HS-27A (cell line): ENCODE data around the gene XIAP.
"Not testable (repeated sequence)": the region's sequence is repeated elsewhere in the genome, so short reads cannot be mapped to it uniquely, and the experiment has no call there.

Experiments used
- DNase-seq: peaks from one replicate; pipeline ENCODE4 v3.0.0-alpha.2; 2012; ENCODE audit warnings: low read depth, missing footprints

The XIAP gene

DNA sequence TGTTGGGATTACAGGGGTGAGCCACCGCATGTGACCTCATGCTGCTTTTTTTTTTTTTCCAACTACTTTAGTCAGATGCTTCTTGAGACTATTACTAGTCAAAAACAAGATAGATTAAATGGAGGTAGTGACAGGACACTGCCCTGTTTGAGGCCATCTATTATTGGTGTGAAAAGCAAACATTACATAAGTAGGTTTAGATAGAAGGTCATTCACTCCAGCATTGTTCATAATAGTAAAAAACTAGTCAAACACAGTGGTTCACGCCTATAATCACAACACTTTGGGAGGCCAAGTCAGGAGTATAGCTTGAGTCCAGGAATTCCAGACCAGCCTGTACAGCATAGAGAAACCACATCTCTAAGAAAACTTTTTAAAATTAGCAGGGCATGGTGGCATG, 16.3 kb downstream of the XIAP start:
- no peak for DNase-seq

DNA sequence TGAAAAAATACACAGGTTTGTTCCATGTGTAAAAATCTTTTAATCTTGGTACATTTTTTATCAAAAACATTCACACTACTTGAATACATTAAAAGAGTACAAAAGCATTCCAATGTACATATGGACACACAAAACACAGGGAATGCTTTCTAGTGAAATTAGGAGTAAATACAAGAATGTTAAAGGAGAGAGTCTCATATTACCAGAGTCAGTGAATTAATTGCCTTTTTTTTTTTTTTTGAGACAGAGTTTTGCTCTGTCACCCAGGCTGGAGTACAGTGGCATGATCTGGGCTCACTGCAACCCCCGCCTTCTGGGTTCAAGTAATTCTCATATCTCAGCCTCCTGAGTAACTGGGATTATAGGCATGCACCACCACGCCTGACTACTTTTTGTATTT, 17.0 kb downstream of the XIAP start:
- no peak for DNase-seq

DNA sequence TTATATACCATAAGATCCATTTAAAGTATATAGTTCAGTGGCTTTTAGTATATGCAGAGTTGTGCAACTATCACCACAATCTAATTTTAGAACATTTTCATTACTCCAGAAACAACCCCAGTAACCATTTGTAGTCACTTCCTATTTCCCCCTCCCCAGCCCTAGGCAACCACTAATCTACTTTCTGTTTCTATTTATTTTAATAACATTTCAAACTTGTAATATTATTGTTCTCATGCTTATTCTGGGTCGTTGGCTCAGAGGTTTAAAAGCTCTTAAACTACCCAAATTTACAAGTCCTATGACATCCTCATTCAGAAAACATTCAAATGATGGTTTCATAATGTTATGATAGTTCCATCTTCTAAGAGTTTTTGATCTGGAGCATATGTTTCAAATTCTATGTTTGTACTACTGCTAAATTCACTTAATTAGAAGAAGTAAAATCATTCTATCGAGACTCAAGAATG, 18.4 kb downstream of the XIAP start:
- DNase-seq: no peak

DNA sequence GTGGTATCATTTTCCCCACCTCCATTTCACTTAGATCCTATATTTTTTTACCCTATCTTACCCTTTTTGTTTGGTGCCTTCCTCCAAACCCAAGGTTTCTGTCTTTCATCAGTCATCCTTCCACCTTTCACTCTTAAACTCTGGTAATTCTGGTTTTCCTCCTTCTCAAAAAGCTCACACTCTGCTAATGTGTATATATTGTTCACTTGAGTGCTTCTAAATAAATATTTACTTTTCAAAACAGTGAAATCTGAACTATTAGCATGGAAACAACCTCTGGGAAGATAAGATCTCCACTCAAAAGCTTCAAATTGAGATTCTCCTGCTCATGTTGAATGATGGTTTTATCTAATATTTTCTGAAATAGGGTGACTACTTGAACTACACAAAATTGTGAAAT, 21.5 kb downstream of the XIAP start:
- no peak for DNase-seq

DNA sequence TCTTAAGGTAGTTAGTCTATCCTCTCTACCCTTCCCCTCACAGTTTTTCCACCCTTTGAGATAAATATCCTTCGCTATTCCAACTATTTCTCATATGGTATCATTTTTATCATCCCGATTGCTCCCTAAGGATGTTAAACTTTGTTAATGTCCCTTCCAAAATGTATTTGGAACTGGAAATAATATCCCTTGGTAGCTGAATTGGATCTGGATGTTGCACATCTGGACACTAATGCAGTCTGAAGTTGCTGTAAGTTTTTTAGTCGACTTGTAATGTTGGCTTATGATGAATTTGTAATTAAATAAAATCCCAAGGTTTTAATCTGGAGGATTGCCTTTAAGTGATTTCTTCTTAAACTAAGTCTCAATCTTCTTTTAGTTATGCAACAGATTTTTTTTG, 22.5 kb downstream of the XIAP start:
- no peak for DNase-seq

DNA sequence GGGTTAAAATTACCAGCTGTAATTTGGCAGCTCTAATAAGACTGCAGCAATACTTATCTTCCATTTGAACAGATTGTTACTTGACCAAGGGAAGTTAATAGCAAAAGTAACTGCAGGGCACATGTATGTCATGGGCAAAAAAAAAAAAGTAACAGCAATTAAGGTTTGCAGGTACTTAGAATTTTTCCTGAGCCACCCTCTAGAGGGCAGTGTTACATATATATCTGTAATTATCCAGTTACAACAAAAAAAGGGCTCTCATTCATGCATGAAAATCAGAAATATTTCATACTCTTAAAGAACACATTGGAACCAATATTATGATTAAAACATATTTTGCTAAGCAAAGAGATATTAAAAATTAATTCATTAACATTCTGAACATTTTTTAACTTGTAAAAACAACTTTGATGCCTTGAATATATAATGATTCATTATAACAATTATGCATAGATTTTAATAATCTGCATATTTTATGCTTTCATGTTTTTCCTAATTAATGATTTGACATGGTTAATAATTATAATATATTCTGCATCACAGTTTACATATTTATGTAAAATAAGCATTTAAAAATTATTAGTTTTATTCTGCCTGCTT, 25.1 kb downstream of the XIAP start:
- DNase-seq: no peak

DNA sequence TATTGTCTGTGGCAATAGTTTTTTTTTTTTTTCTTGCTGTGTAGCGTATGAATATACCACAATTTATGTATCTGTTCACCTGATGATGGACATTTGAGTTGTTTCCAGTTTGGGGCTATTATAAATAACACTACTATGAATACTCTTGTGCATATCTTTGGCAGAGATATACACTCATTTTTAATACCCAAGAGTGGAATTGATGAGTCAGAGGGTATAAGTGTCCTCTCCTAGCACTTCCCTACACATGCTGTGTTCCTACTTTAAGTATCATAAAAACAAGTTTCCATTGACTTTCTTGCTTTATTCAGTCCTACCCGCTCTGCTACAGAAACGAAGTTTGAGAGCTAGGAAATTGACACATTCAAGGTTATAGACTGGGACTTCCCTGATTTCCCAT, 39.8 kb downstream of the XIAP start:
- no peak for DNase-seq

DNA sequence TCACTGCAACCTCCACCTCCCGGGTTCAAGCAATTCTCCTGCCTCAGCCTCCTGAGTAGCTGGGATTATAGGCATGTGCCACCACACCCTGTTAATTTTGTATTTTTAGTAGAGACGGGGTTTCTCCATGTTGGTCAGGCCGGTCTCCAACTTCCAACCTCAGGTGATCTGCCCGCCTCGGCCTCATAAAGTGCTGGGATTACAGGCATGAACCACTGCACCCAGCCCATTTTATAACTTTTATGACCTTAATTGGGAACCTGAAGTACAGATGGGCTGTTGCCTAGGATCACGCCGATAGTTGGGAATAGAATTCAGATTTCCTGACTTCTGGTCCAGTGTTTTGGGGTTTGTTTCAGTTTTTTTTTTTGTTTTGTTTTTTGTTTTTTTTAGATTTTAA, 43.4 kb downstream of the XIAP start:
- DNase-seq: not testable (repeated sequence)

DNA sequence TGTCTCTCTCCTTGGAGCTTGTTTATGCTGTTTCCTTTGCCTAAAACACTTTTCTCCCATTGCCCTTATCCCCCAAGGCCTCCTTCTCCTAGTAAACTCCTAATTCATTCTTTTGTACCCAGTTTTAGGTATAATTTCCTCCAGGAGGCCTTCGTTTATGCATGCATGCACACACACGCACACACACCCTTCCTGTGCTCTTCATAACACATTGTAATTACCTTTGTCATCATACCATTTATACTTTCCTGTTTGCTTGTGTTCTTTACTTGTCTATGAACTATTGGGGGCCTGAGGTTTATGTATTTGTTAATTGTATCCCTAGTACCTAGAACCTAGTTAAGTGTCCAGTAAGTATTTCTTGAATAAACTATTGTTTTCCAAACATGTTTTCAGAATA, 45.5 kb downstream of the XIAP start:
- no peak for DNase-seq

DNA sequence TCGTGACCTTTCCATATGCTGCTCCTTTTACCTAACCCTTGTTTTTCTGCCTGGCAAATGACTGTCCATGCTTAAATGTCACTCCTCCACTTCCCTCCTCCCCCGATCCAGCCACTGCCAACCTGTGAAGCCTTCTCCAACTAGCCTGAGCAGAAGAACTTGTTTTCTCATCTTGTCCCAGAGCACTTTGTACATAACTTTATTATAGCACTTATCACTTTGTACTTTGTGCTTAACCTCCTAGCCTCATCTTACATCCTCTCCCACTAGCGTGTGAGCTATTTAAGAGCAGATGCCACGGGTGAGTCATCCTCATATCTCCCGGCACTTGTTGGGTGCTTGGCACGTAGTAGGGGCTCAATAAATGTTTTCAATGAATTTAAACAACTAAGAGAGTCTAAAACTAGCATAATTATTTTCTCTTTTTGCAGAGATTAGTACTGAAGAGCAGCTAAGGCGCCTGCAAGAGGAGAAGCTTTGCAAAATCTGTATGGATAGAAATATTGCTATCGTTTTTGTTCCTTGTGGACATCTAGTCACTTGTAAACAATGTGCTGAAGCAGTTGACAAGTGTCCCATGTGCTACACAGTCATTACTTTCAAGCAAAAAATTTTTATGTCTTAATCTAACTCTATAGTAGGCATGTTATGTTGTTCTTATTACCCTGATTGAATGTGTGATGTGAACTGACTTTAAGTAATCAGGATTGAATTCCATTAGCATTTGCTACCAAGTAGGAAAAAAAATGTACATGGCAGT, 46.9 kb downstream of the XIAP start:
- DNase-seq: no peak

DNA sequence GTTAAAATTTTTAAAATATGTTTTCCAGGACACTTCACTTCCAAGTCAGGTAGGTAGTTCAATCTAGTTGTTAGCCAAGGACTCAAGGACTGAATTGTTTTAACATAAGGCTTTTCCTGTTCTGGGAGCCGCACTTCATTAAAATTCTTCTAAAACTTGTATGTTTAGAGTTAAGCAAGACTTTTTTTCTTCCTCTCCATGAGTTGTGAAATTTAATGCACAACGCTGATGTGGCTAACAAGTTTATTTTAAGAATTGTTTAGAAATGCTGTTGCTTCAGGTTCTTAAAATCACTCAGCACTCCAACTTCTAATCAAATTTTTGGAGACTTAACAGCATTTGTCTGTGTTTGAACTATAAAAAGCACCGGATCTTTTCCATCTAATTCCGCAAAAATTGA, 49.7 kb downstream of the XIAP start:
- DNase-seq: no peak

DNA sequence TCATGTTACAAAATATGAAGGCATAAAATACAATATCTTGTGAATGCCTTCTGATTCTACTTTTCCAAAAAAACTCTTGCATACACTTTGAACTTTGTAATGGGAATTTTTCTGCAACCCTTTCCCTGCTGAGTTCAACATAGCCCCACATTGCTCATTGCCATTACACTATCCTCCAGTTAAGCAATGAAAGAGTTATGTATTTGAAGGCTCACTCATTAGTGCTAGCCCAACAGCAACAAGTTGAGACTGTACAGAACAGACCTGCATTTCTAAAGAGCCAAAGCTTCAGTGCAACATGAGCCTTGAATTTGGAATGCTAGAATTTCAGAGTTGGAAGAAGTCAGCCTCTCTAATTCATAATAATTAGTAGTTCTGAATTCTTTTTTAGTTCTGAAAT, 57.2 kb downstream of the XIAP start:
- no peak for DNase-seq

DNA sequence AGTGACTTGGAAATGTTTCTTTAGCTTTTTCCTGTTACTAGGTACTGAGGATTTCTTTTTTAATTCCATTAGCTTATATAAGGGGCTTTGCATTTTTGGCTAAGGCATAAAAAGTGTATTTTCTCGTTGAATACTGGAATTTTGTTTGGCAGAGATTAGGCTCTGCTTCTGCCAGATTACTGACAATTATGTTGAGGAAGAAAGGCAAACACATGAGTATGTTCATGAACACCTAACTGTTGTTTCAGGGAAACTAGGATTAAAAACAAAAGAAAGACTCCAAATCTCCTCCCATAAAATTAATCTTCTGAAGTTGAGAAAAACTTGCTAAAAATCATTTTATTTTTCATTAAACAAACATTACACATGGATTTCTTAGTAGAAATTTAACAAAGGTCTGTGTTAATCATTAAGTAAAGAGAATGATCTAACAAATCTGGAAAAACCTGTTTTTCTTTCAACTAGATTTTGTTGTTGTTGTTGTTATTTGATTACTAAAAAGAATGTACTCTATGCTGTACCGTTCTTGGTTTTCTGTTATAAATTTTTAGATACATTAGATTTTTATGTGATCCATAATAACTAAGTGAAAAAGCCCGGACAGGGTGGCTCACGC, 58.4 kb downstream of the XIAP start:
- no peak for DNase-seq

DNA sequence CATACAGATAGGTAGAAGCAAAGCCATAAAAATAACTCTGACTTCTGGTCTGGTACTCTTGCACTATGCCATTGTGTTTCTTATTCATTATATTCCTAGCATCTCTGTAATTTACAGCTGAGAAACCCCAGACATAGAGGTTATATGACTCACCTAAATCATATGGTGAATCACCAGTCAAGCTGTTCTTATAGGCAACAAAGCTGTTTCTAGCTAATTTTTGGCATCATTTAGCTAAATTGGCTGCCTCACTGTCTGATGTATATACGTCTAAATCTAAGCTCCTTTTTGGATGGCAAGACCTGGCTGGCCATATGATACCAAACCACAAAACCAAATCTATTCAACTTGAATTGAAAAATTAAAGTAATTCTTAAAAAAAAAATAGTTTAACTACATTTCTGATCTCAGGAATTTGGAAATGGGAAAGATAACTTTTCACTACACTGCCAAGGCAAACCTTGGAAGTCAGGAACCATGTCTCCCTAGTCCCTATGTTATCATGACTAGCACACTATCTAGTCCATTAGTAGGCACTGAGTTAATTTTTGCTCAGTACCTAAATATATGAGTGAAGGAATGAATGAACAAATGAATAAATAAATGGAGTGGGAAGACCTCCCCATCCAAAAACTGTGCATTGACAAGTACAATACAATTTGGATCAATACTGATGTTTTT, 60.4 kb downstream of the XIAP start:
- DNase-seq: peak; percentile 19

DNA sequence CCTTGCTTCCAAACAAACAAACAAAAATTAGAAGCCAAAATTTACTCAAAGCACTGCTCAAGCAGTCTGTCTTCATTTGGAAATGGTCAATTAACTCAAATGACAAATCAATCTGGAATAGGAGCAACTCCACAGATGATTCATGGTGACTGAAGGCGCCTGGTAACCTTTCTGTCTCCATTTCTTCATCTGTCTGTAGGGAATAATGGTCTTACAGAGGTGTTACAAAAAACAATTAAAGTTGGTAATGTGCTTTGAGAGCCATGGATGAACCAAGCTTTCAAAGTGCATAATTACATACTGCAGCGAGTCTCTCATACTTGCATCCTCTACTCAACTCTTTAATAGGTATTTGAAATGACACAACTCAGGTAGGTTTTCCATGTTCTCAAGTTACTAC, 63.4 kb downstream of the XIAP start:
- DNase-seq: no peak

DNA sequence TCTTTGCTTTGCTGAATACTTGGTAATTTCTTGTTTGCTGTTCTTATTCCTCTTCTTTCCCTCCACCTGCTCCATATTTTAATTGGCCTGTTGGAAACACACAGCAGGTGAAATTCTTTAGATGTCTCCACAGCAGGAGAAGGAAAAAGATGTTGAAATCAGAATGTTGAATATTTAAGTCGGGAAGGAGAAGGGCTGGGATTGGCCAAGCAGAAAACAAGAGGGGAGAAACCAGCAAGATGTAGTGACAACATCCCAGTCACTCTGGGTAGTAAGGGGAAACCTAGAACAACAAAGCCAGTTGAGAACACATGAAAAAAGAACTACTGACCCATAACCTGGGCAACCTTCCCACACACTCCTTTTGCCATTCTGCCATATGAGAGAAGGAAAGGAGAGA, 64.3 kb downstream of the XIAP start:
- DNase-seq: no peak

DNA sequence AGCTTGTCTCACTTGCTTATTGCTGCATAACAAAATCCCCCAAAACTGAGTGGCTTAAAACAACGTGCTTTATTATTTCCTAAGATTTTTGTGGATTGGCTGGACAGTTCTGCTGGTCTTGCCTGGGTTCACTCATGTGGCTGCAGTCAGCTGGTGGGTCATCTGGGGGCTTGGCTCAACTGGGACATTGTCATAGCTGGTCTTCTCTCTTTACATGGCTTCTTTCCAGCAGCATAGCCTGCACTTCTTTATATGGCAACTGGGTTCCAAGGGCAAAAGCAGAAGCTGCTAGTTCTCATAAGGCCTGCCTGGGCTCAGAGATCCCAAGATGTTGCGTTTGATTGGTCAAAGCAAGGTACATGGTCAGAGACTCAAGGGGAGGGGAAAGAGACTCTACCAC, 68.0 kb downstream of the XIAP start:
- no peak for DNase-seq

DNA sequence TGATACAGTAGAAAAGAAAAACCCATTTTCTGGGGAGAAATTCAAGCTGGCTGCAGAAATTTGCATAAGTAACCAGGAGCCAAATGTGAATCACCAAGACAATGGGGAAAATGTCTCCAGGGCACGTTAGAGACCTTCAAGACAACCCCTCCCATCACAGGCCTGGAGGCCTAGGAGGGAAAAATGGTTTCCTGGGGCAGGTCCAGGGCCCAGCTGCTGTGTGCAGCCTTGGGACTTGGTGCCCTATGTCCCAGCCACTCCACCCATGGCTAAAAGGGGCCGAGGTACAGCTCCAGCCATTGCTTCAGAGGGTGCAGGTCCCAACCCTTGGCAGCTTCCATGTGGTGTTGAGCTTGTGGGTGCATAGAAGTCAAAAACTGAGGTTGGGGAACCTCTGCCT, 72.2 kb downstream of the XIAP start:
- not testable (repeated sequence) for DNase-seq

DNA sequence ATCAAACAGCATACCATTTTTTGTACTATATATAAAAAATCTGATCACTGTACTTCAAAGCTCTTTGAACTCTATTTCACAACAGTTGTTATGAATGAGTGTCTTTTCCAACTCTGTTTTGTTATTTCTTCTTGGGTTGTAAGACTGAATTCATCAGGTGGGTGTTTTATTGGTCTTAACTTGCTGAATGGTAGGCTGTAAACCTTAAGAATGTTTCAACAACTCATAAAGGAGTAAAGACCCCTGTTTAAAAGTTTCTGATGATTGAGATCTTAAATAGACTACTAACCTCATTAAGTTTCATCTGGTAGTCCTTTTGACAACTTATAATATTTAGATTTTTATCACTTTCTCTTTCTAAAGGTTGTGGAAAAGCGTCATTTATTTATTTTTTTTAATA, 83.2 kb downstream of the XIAP start:
- no peak for DNase-seq

DNA sequence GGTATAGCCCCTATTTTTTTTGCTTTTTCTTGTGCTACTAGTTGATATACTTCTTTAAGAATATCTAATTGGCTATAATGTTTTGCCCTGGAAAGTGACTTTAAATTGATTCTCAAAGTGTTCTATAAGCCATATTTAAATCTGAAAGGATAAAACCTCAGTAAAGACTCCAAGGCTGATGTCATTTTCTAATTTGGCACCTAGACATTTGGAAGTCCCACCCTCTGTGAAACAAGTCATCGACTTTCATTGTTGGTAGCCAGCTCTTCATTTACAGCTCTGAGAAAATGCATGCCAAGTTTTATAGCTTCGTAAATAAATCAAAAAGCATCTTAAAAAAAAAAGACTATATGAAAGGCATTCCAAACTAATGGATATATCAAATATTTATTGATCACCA, 83.6 kb downstream of the XIAP start:
- no peak for DNase-seq

DNA sequence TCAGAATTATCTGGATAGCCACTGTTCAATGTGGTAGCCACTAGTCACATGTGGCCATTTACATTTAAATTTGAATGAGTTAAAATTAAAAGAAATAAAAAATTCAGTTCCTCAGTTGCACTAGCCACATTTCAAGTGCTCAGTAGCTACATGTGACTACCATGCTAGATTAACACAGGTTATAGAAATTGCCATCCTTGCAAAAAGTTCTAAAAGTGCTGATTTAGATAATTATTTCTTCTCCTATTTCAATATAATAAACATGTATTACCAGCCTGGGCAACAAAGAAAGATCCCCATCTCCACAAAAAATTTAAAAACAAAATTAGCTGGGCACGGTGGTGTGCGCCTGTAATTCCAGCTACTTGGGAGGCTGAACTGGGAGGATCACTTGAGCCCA, 90.0 kb downstream of the XIAP start:
- no peak for DNase-seq

DNA sequence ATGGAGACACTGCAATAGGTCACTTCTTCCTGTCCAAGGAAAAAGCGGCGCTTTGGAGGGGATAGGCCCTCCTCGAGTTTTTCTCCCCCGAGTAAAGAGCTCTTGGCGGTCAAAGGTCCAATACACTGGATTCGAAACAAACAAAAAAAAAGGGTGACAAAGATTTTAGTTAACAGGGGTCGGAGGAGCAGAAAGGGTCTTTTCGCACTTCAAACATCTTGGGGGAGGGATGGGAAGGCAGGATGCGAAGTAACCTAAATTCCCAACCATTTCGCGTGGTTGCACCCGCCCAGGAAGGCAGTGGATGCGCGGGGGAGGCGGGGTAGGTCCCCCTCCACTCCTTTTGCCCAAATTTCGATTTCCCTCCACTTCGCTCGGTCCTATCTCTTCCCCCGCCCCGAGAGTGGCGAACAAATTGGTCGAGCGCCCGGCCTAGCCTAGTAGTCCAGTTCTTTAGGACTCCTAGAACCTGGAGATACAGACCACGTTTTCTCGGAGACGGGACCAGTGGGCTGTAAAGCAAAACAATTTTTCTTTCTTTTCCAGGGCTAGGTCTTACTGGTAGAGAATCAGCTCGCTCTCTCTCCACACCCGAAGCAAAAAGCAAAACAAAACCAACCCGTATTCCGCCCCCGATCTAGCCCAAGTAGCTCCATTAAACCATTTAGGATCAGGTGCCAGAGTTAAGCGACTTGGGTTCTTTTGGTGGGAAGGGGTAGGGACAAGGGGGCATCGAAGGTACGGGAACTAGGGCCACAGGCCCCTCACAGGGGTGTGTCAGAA, 99.6 kb downstream of the XIAP start:
- no peak for DNase-seq
